Measurements from ENCODE around the gene ATN1. TPM values are rescaled to one million over a fixed set of nuclear protein-coding genes. Genes with fewer than 3 reads are reported as not detected.

ATN1 gene
- total and polyA plus RNA-seq, 2 of the 8 experiments (the other 6 are each of a cell fraction or from before 2014, with no cell fraction given), result 20.6 to 73.4 TPM

GRCh38 chr12:6987956-6988553 is 60.3 kb downstream of the ATN1 start:
- Histone ChIP-seq H2BK20ac (ENCODE audit: low read length) (no peak overlapping the region), H3K4me2 (ENCODE audit: insufficient read depth in 1 of 2, low read depth in 2 of 2, low read length in 2 of 2) (no peak overlapping the region), H3K9ac (replicated peaks in 1 of 4; ENCODE audit: extremely low read depth in 1 of 4, low read depth in 3 of 4, low read length in 3 of 4) (no peak overlapping the region), H4K20me1 (replicated peaks in 1 of 2; ENCODE audit: control insufficient read depth in 1 of 2, insufficient read depth in 2 of 2, low read length in 2 of 2) (peaks cover 0 to 5% of the 10 kb centered on the region in 2 experiments), H3K79me2 (ENCODE audit: control insufficient read depth in 1 of 2, insufficient read depth in 2 of 2, low read length in 2 of 2) (no peaks in the 10 kb centered on the region), H4K5ac (ENCODE audit: insufficient read length, low read depth, low read length) (no peak overlapping the region), H3K36me3 (ENCODE audit: control insufficient read depth in 2 of 4, insufficient read depth in 4 of 4, low read length in 3 of 4) (peaks cover 0 to 15% (median under 1%) of the 10 kb centered on the region in 4 experiments; a peak in 3 of 8 replicates), H2AK5ac (ENCODE audit: low read depth, low read length) (no peak overlapping the region), H3K23ac (ENCODE audit: insufficient read length) (no peak overlapping the region), H2BK15ac (ENCODE audit: low read length) (no peak overlapping the region), H4K91ac (replicated peaks; ENCODE audit: insufficient read length, low read length) (no peak overlapping the region), H3K27ac (ENCODE audit: low read depth, low read length) (no peak overlapping the region), H4K8ac (ENCODE audit: extremely low read depth, insufficient read depth, low read length) (no peak overlapping the region), H3K4ac (replicated peaks; ENCODE audit: insufficient read length, low read depth, low read length) (no peak overlapping the region), H2AFZ (ENCODE audit: low read length) (no peak overlapping the region), H3K9me3 (ENCODE audit: insufficient read depth in 2 of 2, low read depth in 1 of 2, low read length in 1 of 2) (no peaks in the 10 kb centered on the region), H3K4me1 (replicated peaks in 1 of 4; ENCODE audit: control insufficient read depth in 3 of 4, insufficient read depth in 4 of 4, low read length in 3 of 4) (no peaks in the 10 kb centered on the region), H2BK120ac (replicated peaks; ENCODE audit: low read depth, low read length) (no peak overlapping the region), H2BK12ac (ENCODE audit: low read depth, low read length) (no peak overlapping the region), H2BK5ac (ENCODE audit: low read depth, low read length) (no peak overlapping the region), H3K4me3 (ENCODE audit: extremely low read depth in 1 of 4, insufficient read depth in 2 of 4, low read depth in 3 of 4, low read length in 4 of 4) (no peak overlapping the region), H3K18ac (ENCODE audit: extremely low read depth, low read length) (no peak overlapping the region), H3K79me1 (ENCODE audit: low read depth, low read length) (no peaks in the 10 kb centered on the region), H3K27me3 (replicated peaks in 1 of 4; ENCODE audit: control insufficient read depth in 3 of 4, extremely low read depth in 1 of 4, insufficient read depth in 3 of 4, low read length in 3 of 4) (no peaks in the 10 kb centered on the region), H3K14ac (ENCODE audit: insufficient read length) (no peak overlapping the region), H3K56ac (replicated peaks; ENCODE audit: insufficient read length, low read depth, low read length) (no peak overlapping the region), H3K23me2 (ENCODE audit: low read depth, low read length) (no peaks in the 10 kb centered on the region)
- FAIRE-seq (no peak), DNase-seq (ENCODE audit: low read depth in 1 of 2, low spot score in 2 of 2) (no peak)
- POLR2A ChIA-PET (ENCODE audit: partially characterized antibody), result interaction anchor here (0.9 to 3.2 kb wide), 3 partner anchors 12 to 44 kb away, joined by 3 to 29 read pairs (median 5); partner anchors contain the start of genes C12orf57 and RNU7-1
- CTCF ChIA-PET (ENCODE audit: partially characterized antibody), result interaction anchor here (1.1 to 1.5 kb wide), 2 partner anchors 27 to 43 kb away, joined by 3 read pairs; no protein-coding TSS in a partner anchor
- 90% methylated on average over 11 of the region's 11 CpGs; no CpG with 5 or more reads in 1 of the 2 experiments for WGBS, 2 experiments (ENCODE audit: extremely low coverage in 1 of 2, insufficient coverage in 1 of 2, insufficient read length in 1 of 2, insufficient replicate concordance in 2 of 2, low coverage in 1 of 2, low lambda C conversion rate in 2 of 2, missing lambda C conversion rate in 1 of 2)
- TF ChIP-seq HDAC2 (IDR thresholded peaks at IDR 0.05; ENCODE audit: borderline replicate concordance in 1 of 2, low read depth in 2 of 2, low read length in 2 of 2), result no peak
- no peak for TF ChIP-seq ATF3 (IDR thresholded peaks at IDR 0.05; ENCODE audit: insufficient read depth, low read depth, low read length)
- no peak for TF ChIP-seq GTF2F1 (IDR thresholded peaks at IDR 0.05; ENCODE audit: borderline replicate concordance, low read depth, low read length)
- TF ChIP-seq KDM5A (IDR thresholded peaks at IDR 0.05; ENCODE audit: low read length), result no peak
- TF ChIP-seq POLR2A (IDR thresholded peaks at IDR 0.05; ENCODE audit: control extremely low read depth in 1 of 2, low read depth in 2 of 2, low read length in 2 of 2), result no peak
- no peak for TF ChIP-seq CBX8 (IDR thresholded peaks at IDR 0.05; ENCODE audit: borderline replicate concordance, low read depth, low read length)
- TF ChIP-seq CBX5 (IDR thresholded peaks at IDR 0.05; ENCODE audit: low read depth, low read length), result no peak

Data from H1 (cell line).